Muscle of arm (tissue), 12 donors: ENCODE results near the gene SSH2. TPM values are rescaled to one million over a fixed set of nuclear protein-coding genes. Genes with fewer than 3 reads are reported as not detected.

Source experiments
- DNase-seq: peaks from one replicate; pipeline ENCODE4 v3.0.0-alpha.2; 2013
- polyA plus RNA-seq, 12 donors: library from polyadenylated mRNA; unstranded; fragments of 120-200 nt; gene quantifications; one replicate each; pipeline ENCODE4 v1.2.1, GENCODE V29; 2013; ENCODE audit not compliant: insufficient read length in 12 of 12

Gene SSH2
- polyA plus RNA-seq, 12 donors, result 17.7 to 73.5 (median 25.5) TPM

GRCh38 chr17:29578626-29579485 lies 351.2 kb downstream of the SSH2 start:
- no peak for DNase-seq

- DNase-seq, result peak; percentile 58
Observed at GRCh38 chr17:29577385-29578211, 352.4 kb downstream of the SSH2 start.

- no peak for DNase-seq
Observed at GRCh38 chr17:29577001-29577370, 353.0 kb downstream of the SSH2 start.

GRCh38 chr17:29576214-29577000 lies 353.6 kb downstream of the SSH2 start:
- DNase-seq, result no peak

Other genes starting within 250 kb of the SSH2 start
- 1 to 10 TPM in 6 of 12 donors, under 1 TPM in 4, not detected in 2; 0.58 to 2.2 (median 1.4) TPM for gene EFCAB5, start 11.4 kb upstream of the SSH2 start, polyA plus RNA-seq
- gene NSRP1, start 186.6 kb upstream of the SSH2 start, polyA plus RNA-seq, result 10 to 100 TPM in 11 of 12 donors, not detected in 1; 21.8 to 67.5 (median 30.8) TPM